ENCODE measurements around the gene ERFE.

DNA sequence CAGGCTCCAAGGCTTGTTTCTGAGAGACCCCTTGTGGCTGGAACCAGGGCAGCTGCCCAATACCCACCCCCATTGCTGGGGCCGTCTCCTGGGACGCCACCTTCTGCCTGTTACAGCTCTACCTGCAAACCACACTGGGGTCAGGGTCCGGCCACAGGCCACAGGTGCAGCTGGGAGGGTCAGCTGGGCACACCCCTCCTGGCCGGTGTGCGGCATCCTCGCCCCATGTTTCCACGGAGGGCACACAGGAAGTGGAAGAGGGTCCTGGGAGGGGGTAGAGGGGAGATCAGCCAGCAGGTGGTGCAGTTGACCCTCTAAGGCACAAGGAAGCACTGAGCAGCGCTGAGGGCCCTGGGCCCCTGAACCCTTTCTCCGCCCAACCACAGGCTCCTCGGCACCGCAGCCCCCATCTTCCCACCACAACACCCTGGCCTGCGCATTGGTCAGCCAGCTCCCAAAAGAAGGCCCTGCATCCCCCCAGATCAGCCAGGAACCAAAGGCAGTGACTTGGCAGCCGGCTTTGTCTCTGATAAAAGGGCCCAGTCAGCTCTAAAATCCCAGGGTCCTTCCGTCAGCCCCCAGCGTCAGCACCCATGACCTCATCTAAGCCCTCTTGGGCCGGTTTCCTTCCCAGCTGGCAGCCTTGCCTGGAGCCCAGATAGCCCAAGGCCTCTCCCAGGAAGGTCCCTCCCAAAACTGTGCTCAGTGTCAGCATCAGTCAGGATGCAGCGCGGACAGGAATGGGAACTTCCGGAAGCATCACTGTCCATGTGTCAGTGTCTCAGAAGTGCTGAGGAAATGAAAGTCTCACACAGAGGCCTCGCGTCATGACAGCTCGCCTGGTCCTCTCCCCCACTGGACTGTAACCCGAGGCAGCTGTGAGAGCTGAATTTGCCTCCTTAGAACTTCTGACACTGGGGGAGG lies 1.7 kb downstream of the ERFE start:
- TF ChIP-seq, protein P1, sequence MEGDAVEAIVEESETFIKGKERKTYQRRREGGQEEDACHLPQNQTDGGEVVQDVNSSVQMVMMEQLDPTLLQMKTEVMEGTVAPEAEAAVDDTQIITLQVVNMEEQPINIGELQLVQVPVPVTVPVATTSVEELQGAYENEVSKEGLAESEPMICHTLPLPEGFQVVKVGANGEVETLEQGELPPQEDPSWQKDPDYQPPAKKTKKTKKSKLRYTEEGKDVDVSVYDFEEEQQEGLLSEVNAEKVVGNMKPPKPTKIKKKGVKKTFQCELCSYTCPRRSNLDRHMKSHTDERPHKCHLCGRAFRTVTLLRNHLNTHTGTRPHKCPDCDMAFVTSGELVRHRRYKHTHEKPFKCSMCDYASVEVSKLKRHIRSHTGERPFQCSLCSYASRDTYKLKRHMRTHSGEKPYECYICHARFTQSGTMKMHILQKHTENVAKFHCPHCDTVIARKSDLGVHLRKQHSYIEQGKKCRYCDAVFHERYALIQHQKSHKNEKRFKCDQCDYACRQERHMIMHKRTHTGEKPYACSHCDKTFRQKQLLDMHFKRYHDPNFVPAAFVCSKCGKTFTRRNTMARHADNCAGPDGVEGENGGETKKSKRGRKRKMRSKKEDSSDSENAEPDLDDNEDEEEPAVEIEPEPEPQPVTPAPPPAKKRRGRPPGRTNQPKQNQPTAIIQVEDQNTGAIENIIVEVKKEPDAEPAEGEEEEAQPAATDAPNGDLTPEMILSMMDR (IDR thresholded peaks at IDR 0.05; ENCODE audit: low read depth, low read length), result peak; percentile 66
- no peak for TF ChIP-seq EZH2phosphoT487 (IDR thresholded peaks at IDR 0.05; ENCODE audit: low read depth)

Measured in OCI-LY3 (cell line).